DND-41 (cell line): Measurements from ENCODE around the gene TMEM208.

ENCODE experiments used
- ATAC-seq: fragments of 200-7000 bp; cut with Tn5 transposase; 3 replicates; pipeline ENCODE4 v1.9.1; 2021; ENCODE audit warnings: low read depth; ENCODE audit not compliant: insufficient read depth
- DNase-seq: peaks from one replicate; pipeline ENCODE4 v3.0.0-alpha.2; 2020
- H2AFZ ChIP-seq: 2 replicates; pipeline ENCODE4 v1.6.0; 2012; ENCODE audit warnings: low read depth, low read length
- H3K27ac ChIP-seq: 2 replicates; pipeline ENCODE4 v1.5.1; 2012; ENCODE audit warnings: low read length, inconsistent platforms
- H3K27me3 ChIP-seq: fragments of 200-600 bp; sonication (generic); 2 replicates; pipeline ENCODE4 v1.6.0; 2012; ENCODE audit warnings: low read length, mild to moderate bottlenecking, inconsistent platforms; ENCODE audit not compliant: insufficient read depth, poor library complexity
- H3K36me3 ChIP-seq: 2 replicates; pipeline ENCODE4 v1.5.1; 2012; ENCODE audit warnings: low read length, inconsistent platforms; ENCODE audit not compliant: insufficient read depth
- H3K4me1 ChIP-seq: 2 replicates; pipeline ENCODE4 v1.5.1; 2012; ENCODE audit warnings: mild to moderate bottlenecking, low read length; ENCODE audit not compliant: insufficient read depth
- H3K4me2 ChIP-seq: 2 replicates; pipeline ENCODE4 v1.6.0; 2012; ENCODE audit warnings: mild to moderate bottlenecking, moderate library complexity, low read length, inconsistent platforms; ENCODE audit not compliant: insufficient read depth
- H3K4me3 ChIP-seq, 2 experiments: fragments of 200-600 bp in 1 of 2; shearing (Covaris generic) in 1 of 2; 2 replicates each; pipeline ENCODE4 v1.5.1; 2012 to 2016; ENCODE audit warnings: inconsistent platforms in 2 of 2, low read length in 2 of 2, mild to moderate bottlenecking in 2 of 2, low read depth in 1 of 2, moderate library complexity in 1 of 2
- H3K79me2 ChIP-seq: 2 replicates; pipeline ENCODE4 v1.6.0; 2012; ENCODE audit warnings: low read length, inconsistent platforms; ENCODE audit not compliant: insufficient read depth
- H3K9ac ChIP-seq: 2 replicates; pipeline ENCODE4 v1.6.0; 2012; ENCODE audit warnings: low read depth, mild to moderate bottlenecking, inconsistent platforms, low read length, moderate library complexity
- H3K9me3 ChIP-seq: 2 replicates; pipeline ENCODE4 v1.5.1; 2012; ENCODE audit warnings: low read length, moderate library complexity, mild to moderate bottlenecking, inconsistent platforms; ENCODE audit not compliant: insufficient read depth, severe bottlenecking
- H4K20me1 ChIP-seq: 2 replicates; pipeline ENCODE4 v1.6.0; 2012; ENCODE audit warnings: low read length; ENCODE audit not compliant: insufficient read depth
- EZH2 ChIP-seq: IDR thresholded peaks from 3 replicates; pipeline ENCODE4 v1.6.1; 2012; ENCODE audit warnings: borderline replicate concordance, low read depth, mild to moderate bottlenecking, moderate library complexity, low read length, inconsistent platforms; ENCODE audit not compliant: severe bottlenecking
- TF ChIP-seq, protein P1 (sequence below): IDR thresholded peaks from 2 replicates; pipeline ENCODE4 v1.5.1; 2012; ENCODE audit warnings: borderline replicate concordance, low read length, moderate library complexity, mild to moderate bottlenecking; ENCODE audit not compliant: poor library complexity, severe bottlenecking; ENCODE audit errors: extremely low read depth

Gene TMEM208

DNA sequence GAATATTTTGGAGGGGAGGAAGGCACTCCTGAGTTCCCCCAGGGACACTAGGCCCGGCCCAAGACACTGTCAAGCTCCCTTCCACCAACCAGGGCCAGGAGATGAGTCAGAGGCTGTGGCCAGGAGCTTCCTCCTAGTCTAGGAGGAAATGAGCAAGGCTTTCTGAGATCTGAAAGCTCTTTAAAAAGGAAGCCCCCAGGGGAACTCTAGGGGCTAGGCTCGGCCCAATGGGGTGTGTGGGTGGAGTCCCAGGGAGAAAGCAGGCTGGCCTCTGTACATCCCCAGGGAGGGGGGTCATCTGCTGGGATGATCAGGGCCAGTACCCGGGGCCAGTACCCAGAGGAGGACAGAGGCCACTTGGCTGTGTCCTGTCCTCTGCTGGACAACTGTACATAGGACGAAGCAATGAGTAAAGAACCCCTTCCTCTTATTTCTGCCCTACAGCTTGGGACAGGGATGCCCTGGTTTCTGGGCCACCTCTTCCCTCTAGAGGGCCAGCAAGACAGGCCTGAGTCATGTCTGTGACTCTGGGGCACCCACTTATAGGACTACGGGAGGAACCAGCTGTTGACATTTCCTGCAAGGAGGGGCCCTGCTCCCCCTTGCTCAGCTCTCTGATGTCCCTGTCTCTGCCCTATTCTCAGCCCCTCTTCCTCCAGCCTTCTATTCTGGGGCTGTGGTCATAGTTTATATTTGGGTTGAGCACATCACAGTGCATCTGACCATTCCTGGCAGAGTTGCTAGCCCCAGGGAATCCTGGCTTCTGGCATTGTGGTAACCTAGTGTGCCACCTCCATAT, 17.7 kb downstream of the TMEM208 start:
- ATAC-seq, result peak; percentile 78
- H3K36me3 ChIP-seq, result no peaks in the 10 kb centered on the region
- peak overlapping the region; percentile 34 for H3K27ac ChIP-seq

DNA sequence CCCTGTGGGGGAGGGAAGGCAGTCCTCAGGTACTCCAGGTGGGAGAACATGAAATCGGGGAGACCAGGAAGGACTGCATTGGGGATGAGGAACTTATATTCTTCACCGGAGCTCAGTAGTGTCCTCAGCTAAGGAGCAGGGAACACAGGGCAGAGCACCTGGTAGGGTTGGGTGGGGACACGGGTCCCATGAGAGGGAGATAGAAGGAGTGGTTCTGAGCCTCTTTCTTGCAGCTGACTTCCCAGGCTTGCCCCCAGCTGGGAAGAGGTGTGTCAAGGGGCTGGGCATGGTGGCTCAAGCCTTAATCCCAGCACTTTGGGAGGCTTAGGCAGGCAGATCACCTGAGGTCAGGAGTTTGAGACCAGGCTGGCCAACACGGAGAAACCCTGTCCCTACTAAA, 18.3 kb downstream of the TMEM208 start:
- H3K36me3 ChIP-seq, result no peaks in the 10 kb centered on the region
- ATAC-seq (no peak), DNase-seq (no peak)
- no peak overlapping the region for H3K27ac ChIP-seq
- TF ChIP-seq EZH2, result no peak
- TF ChIP-seq, protein P1, sequence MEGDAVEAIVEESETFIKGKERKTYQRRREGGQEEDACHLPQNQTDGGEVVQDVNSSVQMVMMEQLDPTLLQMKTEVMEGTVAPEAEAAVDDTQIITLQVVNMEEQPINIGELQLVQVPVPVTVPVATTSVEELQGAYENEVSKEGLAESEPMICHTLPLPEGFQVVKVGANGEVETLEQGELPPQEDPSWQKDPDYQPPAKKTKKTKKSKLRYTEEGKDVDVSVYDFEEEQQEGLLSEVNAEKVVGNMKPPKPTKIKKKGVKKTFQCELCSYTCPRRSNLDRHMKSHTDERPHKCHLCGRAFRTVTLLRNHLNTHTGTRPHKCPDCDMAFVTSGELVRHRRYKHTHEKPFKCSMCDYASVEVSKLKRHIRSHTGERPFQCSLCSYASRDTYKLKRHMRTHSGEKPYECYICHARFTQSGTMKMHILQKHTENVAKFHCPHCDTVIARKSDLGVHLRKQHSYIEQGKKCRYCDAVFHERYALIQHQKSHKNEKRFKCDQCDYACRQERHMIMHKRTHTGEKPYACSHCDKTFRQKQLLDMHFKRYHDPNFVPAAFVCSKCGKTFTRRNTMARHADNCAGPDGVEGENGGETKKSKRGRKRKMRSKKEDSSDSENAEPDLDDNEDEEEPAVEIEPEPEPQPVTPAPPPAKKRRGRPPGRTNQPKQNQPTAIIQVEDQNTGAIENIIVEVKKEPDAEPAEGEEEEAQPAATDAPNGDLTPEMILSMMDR, result no peak
- H3K27me3 ChIP-seq, result peaks cover 21% of the 10 kb centered on the region
- H3K4me1 ChIP-seq, result peaks cover 58% of the 10 kb centered on the region
- H2AFZ ChIP-seq, result no peak overlapping the region
- peak overlapping the region; percentile 28; the same call in 1 of the 2 replicates for H3K4me2 ChIP-seq
- no peak overlapping the region for H3K4me3 ChIP-seq
- H4K20me1 ChIP-seq, result peaks cover 19% of the 10 kb centered on the region
- H3K79me2 ChIP-seq, result peaks cover 7% of the 10 kb centered on the region; the same call in 1 of the 2 replicates
- no peak overlapping the region for H3K9ac ChIP-seq
- H3K9me3 ChIP-seq, result no peaks in the 10 kb centered on the region

More for the DNA sequence above, 17.7 kb downstream of the TMEM208 start:
- TF ChIP-seq EZH2, result no peak
- TF ChIP-seq, protein P1, result peak; percentile 7
- Histone ChIP-seq H3K4me1 (peaks cover 58% of the 10 kb centered on the region), H2AFZ (no peak overlapping the region), H3K4me2 (peak overlapping the region; percentile 28), H3K27me3 (peaks cover 15% of the 10 kb centered on the region), H3K4me3 (no peak overlapping the region), H3K9ac (peak overlapping the region; percentile 10; the same call in 1 of the 2 replicates), H3K9me3 (no peaks in the 10 kb centered on the region), H4K20me1 (peaks cover 19% of the 10 kb centered on the region), H3K79me2 (peaks cover 7% of the 10 kb centered on the region; the same call in 1 of the 2 replicates)
- peak; percentile 83 for DNase-seq

DNA sequence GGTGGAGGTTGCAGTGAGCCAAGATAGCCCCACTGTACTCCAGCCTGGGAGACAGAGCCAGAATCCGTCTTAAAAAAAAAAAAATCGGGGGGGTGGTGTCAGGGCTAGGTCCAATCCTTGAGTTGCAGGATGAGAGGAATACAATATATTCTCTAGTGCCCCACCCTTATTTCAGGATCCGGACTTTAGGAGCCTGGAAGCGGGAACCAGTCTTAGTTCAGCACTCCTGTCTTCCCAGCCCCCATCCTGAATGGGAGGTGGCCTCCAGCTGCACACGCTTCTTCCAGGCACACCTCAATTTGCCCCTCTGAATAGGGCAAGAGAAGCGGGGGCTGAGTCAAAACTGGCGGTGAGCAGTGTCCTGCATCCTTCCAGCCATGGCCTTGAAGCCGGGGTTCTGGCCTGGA, 18.7 kb downstream of the TMEM208 start:
- ATAC-seq (no peak), DNase-seq (no peak)
- Histone ChIP-seq H3K4me2 (peak overlapping the region; percentile 69; the same call in 1 of the 2 replicates), H3K9me3 (no peaks in the 10 kb centered on the region), H3K27me3 (peaks cover 26% of the 10 kb centered on the region), H3K4me3 (no peak overlapping the region), H3K4me1 (peaks cover 58% of the 10 kb centered on the region), H2AFZ (no peak overlapping the region), H3K36me3 (no peaks in the 10 kb centered on the region), H3K9ac (no peak overlapping the region; the same call in 1 of the 2 replicates), H3K27ac (no peak overlapping the region), H3K79me2 (peaks cover 7% of the 10 kb centered on the region; the same call in 1 of the 2 replicates), H4K20me1 (peaks cover 19% of the 10 kb centered on the region)
- TF ChIP-seq, protein P1, result no peak
- TF ChIP-seq EZH2, result no peak
